HepG2 (cell line): ENCODE results near the gene EPN2. TPM values are rescaled to one million over a fixed set of nuclear protein-coding genes. Genes with fewer than 3 reads are reported as not detected.

Source experiments
- ATRX ChIP-seq: sonication (generic); formaldehyde crosslinking; IDR thresholded peaks from 2 replicates; pipeline ENCODE4 v1.4.0; 2020; ENCODE audit warnings: missing genetic modification reagents, borderline replicate concordance
- ETV6 ChIP-seq: sonication (generic); formaldehyde crosslinking; conservative IDR thresholded peaks from 2 replicates; pipeline ENCODE4 v1.4.0; 2020; ENCODE audit warnings: missing genetic modification reagents
- GLMP ChIP-seq: sonication (generic); formaldehyde crosslinking; IDR thresholded peaks from 2 replicates; pipeline ENCODE4 v1.9.0; 2021; ENCODE audit warnings: missing genetic modification reagents, mild to moderate bottlenecking, borderline replicate concordance
- PAXIP1 ChIP-seq: sonication (generic); formaldehyde crosslinking; conservative IDR thresholded peaks from 2 replicates; pipeline ENCODE4 v1.4.0; 2020; ENCODE audit warnings: mild to moderate bottlenecking, missing genetic modification reagents, moderate library complexity
- SCMH1 ChIP-seq: sonication (generic); formaldehyde crosslinking; IDR thresholded peaks from 2 replicates; pipeline ENCODE4 v1.9.0; 2021; ENCODE audit warnings: missing genetic modification reagents, mild to moderate bottlenecking, borderline replicate concordance
- XRCC5 ChIP-seq: fragments of 200-400 bp; formaldehyde crosslinking; optimal IDR thresholded peaks from 2 replicates; pipeline ENCODE3; 2017; ENCODE audit warnings: mild to moderate bottlenecking, low read length
- ZHX2 ChIP-seq, 2 experiments: sonication (generic) in 1 of 2; formaldehyde crosslinking in 1 of 2; IDR thresholded peaks; 2 replicates each; pipeline versions ENCODE4 v1.6.1 to v1.9.0; 2014 to 2022; ENCODE audit warnings: antibody characterized with exemption in 1 of 2, borderline replicate concordance in 1 of 2, inconsistent platforms in 1 of 2, low read depth in 1 of 2, missing genetic modification reagents in 1 of 2
- ZNF180 ChIP-seq: sonication (generic); formaldehyde crosslinking; IDR thresholded peaks from 2 replicates; pipeline ENCODE4 v1.4.0; 2020; ENCODE audit warnings: low read depth, missing genetic modification reagents, borderline replicate concordance
- ZNF577 ChIP-seq: sonication (generic); formaldehyde crosslinking; IDR thresholded peaks from 2 replicates; pipeline ENCODE4 v1.4.0; 2020; ENCODE audit warnings: mild to moderate bottlenecking, low read depth, missing genetic modification reagents, borderline replicate concordance
- ZNF607 ChIP-seq: sonication (generic); formaldehyde crosslinking; IDR thresholded peaks from 2 replicates; pipeline ENCODE4 v1.5.1; 2020; ENCODE audit warnings: missing genetic modification reagents, mild to moderate bottlenecking, borderline replicate concordance
- ZNF710 ChIP-seq: sonication (generic); formaldehyde crosslinking; IDR thresholded peaks from 2 replicates; pipeline ENCODE4 v1.5.0; 2020; ENCODE audit warnings: mild to moderate bottlenecking, missing genetic modification reagents, borderline replicate concordance
- ZNF737 ChIP-seq: sonication (generic); formaldehyde crosslinking; IDR thresholded peaks from 2 replicates; pipeline ENCODE4 v1.5.0; 2020; ENCODE audit warnings: missing genetic modification reagents, mild to moderate bottlenecking, borderline replicate concordance
- ZNF883 ChIP-seq: sonication (generic); formaldehyde crosslinking; IDR thresholded peaks from 2 replicates; pipeline ENCODE4 v1.5.1; 2020; ENCODE audit warnings: mild to moderate bottlenecking, missing genetic modification reagents; ENCODE audit errors: not compliant biosample characterization
- polyA plus RNA-seq, 8 experiments: library from polyadenylated mRNA; depleted of rRNA in 3 of 8; stranded (reverse) in 7 of 8; unstranded in 1 of 8; fragments of >200 nt; fragmentation: Illumina TruSeq in 4 of 8; extraction: Trizol in 4 of 8; gene quantifications; 2 replicates each; pipeline versions ENCODE4 v1.2.1 to v1.2.3, GENCODE V29; 2011 to 2016; ENCODE audit warnings: low read depth in 4 of 8, missing spikeins in 1 of 8, mixed read lengths in 1 of 8; ENCODE audit not compliant: insufficient read depth in 1 of 8
- total RNA-seq, 5 experiments: library from RNA; depleted of rRNA; stranded (reverse); fragments of >200 nt; fragmentation: Illumina TruSeq; extraction: Trizol; gene quantifications; 2 replicates each; pipeline ENCODE4 v1.2.3, GENCODE V29; 2016; ENCODE audit warnings: low read depth in 1 of 5

The EPN2 gene
- total and polyA plus RNA-seq, 2 of the 13 experiments (the other 11 are each of a cell fraction or from before 2014, with no cell fraction given): 7.8 to 19.2 TPM

- TF ChIP-seq ZNF710 (CRISPR knock-in tag) (peak; percentile 50; the same call in 1 of the 2 replicates), ZHX2 (IDR thresholded peaks at IDR 0.05; ENCODE audit: low read depth) (no peak), ZHX2 (CRISPR knock-in tag; IDR thresholded peaks at IDR 0.05; ENCODE audit: borderline replicate concordance) (no peak), ZNF607 (CRISPR knock-in tag) (no peak), ZNF180 (CRISPR knock-in tag) (no peak), ATRX (CRISPR knock-in tag) (no peak), ZNF737 (no peak), GLMP (no peak), ETV6 (CRISPR knock-in tag) (no peak), PAXIP1 (CRISPR knock-in tag) (peak; percentile 96), SCMH1 (CRISPR knock-in tag) (no peak), XRCC5 (peak; percentile 87), ZNF577 (no peak), ZNF883 (peak; percentile 71)
Observed at GRCh38 chr17:19338031-19338990, 101.1 kb downstream of the EPN2 start (continued).
